NCI-H2171 treated with DMSO at 0.1 percent for 48 hours (cell line): ENCODE measurements around the gene TMC3.
A peak's percentile ranks its signal among the peaks of the same experiment; 100 is the strongest.
"Not testable (repeated sequence)": the region's sequence is repeated elsewhere in the genome, so short reads cannot be mapped to it uniquely, and the experiment has no call there.

Source experiments
- DNase-seq: peaks from one replicate; lab custom pipeline; 2025; lab: John Stamatoyannopoulos, UW

Gene TMC3

GRCh38 chr15:81373775-81374395, at the start of gene TMC3:
TSS of gene TMC3 (minus strand) at chr15:81374213. CDS start at chr15:81374077, 136 bp downstream.
- DNase-seq, result peak; percentile 16

GRCh38 chr15:81421461-81421860, 47.4 kb upstream of the TMC3 start:
- no peak for DNase-seq

- DNase-seq, result peak; percentile 96
Observed at GRCh38 chr15:81419332-81419943, 45.4 kb upstream of the TMC3 start.

GRCh38 chr15:81418891-81419290, 44.9 kb upstream of the TMC3 start:
- peak; percentile 96 for DNase-seq

GRCh38 chr15:81418444-81418843, 44.4 kb upstream of the TMC3 start:
- DNase-seq, result no peak

- not testable (repeated sequence) for DNase-seq
Observed at GRCh38 chr15:81414274-81414968, 40.4 kb upstream of the TMC3 start.

- DNase-seq, result no peak
Observed at GRCh38 chr15:81413851-81414250, 39.8 kb upstream of the TMC3 start.

GRCh38 chr15:81411969-81412633, 38.1 kb upstream of the TMC3 start:
- no peak for DNase-seq

GRCh38 chr15:81411051-81411450, 37.0 kb upstream of the TMC3 start:
- peak; percentile 8 for DNase-seq

GRCh38 chr15:81410318-81410753, 36.3 kb upstream of the TMC3 start:
- peak; percentile 86 for DNase-seq

GRCh38 chr15:81407718-81408117, 33.7 kb upstream of the TMC3 start:
- no peak for DNase-seq

GRCh38 chr15:81407176-81407575, 33.2 kb upstream of the TMC3 start:
- DNase-seq, result no peak

GRCh38 chr15:81400640-81401236, 26.7 kb upstream of the TMC3 start:
- DNase-seq, result peak; percentile 66

GRCh38 chr15:81398910-81399551, 25.0 kb upstream of the TMC3 start:
- no peak for DNase-seq

GRCh38 chr15:81398456-81398855, 24.4 kb upstream of the TMC3 start:
- DNase-seq, result no peak

GRCh38 chr15:81394603-81395002, 20.6 kb upstream of the TMC3 start:
- peak; percentile 5 for DNase-seq

GRCh38 chr15:81391657-81392056, 17.6 kb upstream of the TMC3 start:
- no peak for DNase-seq

- no peak for DNase-seq
Observed at GRCh38 chr15:81388436-81388770, 14.4 kb upstream of the TMC3 start.

GRCh38 chr15:81387621-81388435, 13.8 kb upstream of the TMC3 start:
- no peak for DNase-seq

GRCh38 chr15:81386947-81387346, 12.9 kb upstream of the TMC3 start:
- DNase-seq, result no peak

GRCh38 chr15:81385721-81386076, 11.7 kb upstream of the TMC3 start:
- DNase-seq, result no peak
